ENCODE data around the gene WNT8A.

WNT8A gene

GRCh38 chr5:138111937-138112336 lies 28.1 kb downstream of the WNT8A start:
- peak; percentile 3 for DNase-seq (ENCODE audit: low read depth, low spot score)
- in situ Hi-C loops (cut with HindIII; ENCODE audit: low sequenced_read_pairs), result no loop called here
- no peak overlapping the region for H3K4me3 ChIP-seq (ENCODE audit: low read depth, low read length)
- TF ChIP-seq, protein P1, sequence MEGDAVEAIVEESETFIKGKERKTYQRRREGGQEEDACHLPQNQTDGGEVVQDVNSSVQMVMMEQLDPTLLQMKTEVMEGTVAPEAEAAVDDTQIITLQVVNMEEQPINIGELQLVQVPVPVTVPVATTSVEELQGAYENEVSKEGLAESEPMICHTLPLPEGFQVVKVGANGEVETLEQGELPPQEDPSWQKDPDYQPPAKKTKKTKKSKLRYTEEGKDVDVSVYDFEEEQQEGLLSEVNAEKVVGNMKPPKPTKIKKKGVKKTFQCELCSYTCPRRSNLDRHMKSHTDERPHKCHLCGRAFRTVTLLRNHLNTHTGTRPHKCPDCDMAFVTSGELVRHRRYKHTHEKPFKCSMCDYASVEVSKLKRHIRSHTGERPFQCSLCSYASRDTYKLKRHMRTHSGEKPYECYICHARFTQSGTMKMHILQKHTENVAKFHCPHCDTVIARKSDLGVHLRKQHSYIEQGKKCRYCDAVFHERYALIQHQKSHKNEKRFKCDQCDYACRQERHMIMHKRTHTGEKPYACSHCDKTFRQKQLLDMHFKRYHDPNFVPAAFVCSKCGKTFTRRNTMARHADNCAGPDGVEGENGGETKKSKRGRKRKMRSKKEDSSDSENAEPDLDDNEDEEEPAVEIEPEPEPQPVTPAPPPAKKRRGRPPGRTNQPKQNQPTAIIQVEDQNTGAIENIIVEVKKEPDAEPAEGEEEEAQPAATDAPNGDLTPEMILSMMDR (IDR thresholded peaks at IDR 0.05; ENCODE audit: low read depth, low read length), result no peak

DNA sequence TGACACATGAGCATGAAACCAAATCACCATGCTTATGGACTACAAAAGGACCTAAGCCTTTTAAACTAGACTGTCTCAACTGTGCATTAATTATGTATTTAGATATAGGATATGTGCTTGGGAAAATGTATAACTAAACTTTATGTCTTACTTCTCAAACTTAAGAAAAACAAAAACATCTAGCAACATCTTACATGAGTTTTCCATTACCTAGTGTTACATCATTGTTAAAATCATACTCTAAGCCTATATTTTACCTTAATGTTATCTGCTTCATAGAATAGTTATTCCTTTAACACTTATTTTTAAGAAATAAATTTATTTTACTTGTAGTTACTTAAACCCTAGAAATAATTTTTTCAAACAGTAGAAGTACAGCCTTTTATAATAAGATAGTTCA lies 31.4 kb downstream of the WNT8A start:
- in situ Hi-C loops (cut with HindIII; ENCODE audit: low sequenced_read_pairs), result no loop called here
- TF ChIP-seq, protein P1 (IDR thresholded peaks at IDR 0.05; ENCODE audit: low read depth, low read length), result no peak
- DNase-seq (ENCODE audit: low read depth, low spot score), result no peak
- H3K4me3 ChIP-seq (ENCODE audit: low read depth, low read length), result no peak overlapping the region

GRCh38 chr5:138128334-138128733 lies 44.5 kb downstream of the WNT8A start:
- in situ Hi-C loops (cut with HindIII; ENCODE audit: low sequenced_read_pairs), result no loop called here
- TF ChIP-seq, protein P1 (IDR thresholded peaks at IDR 0.05; ENCODE audit: low read depth, low read length), result no peak
- H3K4me3 ChIP-seq (ENCODE audit: low read depth, low read length), result no peak overlapping the region
- no peak for DNase-seq (ENCODE audit: low read depth, low spot score)

GRCh38 chr5:138129347-138129746 lies 45.5 kb downstream of the WNT8A start:
- TF ChIP-seq, protein P1 (IDR thresholded peaks at IDR 0.05; ENCODE audit: low read depth, low read length), result no peak
- no peak overlapping the region for H3K4me3 ChIP-seq (ENCODE audit: low read depth, low read length)
- DNase-seq (ENCODE audit: low read depth, low spot score), result no peak
- in situ Hi-C loops (cut with HindIII; ENCODE audit: low sequenced_read_pairs), result no loop called here

DNA sequence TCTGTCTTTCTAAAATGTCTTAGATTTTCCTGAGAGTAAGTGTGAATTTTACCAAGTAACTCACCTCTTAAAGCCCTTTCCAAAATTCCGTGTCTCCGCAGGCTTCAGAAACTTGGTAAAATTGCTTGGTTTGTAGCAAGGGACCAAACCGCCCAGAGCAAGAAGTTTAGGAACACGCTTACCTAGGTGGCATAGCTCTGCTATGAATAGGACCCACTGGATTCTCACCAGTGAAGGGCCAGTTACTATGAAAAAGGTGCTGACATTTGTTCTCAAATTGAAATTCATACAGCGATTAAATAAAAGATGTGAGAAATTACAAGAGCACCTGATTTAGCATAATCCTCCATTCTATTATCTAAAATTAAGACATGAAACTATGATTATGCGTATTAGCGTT lies 48.7 kb downstream of the WNT8A start:
- H3K4me3 ChIP-seq (ENCODE audit: low read depth, low read length), result no peak overlapping the region
- in situ Hi-C loops (cut with HindIII; ENCODE audit: low sequenced_read_pairs), result no loop called here

DNA sequence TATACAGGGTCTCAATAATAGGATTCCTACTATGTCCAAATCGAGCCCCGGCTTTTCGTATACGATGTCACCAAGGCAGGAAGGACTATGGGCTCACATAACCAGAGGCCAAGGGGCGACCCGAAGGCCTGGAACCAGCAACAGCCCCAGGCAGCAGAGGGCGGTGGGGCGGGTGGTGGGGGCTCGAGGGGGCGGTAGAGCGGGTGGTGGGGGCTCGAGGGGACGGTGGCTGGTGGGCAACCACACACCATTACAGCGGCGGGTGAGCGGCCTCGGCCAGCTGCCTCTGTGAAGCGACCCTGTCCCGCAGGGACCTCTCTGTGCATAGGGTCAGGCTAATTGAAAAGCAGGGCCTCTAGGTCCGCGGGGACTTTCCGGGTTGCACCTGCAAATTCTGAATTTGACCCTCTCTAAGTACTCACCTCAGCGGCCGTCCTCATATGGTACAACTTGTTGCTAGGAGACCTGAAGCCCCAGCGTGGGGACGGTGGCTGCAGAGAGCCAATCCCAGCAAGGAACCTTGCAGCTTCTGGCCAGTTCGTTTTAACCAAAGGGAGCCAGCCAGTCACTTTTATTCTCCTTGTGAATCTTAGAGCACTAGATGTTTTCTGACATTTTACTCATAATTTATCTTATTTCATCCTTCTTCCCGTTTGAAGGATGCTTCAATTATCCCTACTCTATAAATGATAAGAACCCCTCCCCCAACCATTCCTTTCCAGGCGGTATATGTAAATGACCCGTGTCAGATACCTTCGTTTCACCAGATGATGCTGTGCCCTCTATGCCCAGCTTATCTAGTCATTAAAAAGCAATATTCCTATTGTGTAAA lies 55.3 kb downstream of the WNT8A start, which contains the start of gene NME5:
Gene NME5, minus strand, starts transcription at position 480 of the 832 bp plus-strand sequence. CDS start 648 bp downstream, outside the sequence.
- TF ChIP-seq, protein P1 (IDR thresholded peaks at IDR 0.05; ENCODE audit: low read depth, low read length), result no peak
- peak; percentile 71 for DNase-seq (ENCODE audit: low read depth, low spot score)
- in situ Hi-C loops (cut with HindIII; ENCODE audit: low sequenced_read_pairs), result no loop called here
- H3K4me3 ChIP-seq (ENCODE audit: low read depth, low read length), result peak within 1 kb of the TSS; percentile 57

More for the DNA sequence above, 48.7 kb downstream of the WNT8A start:
- DNase-seq (ENCODE audit: low read depth, low spot score), result no peak
- TF ChIP-seq, protein P1 (IDR thresholded peaks at IDR 0.05; ENCODE audit: low read depth, low read length), result no peak
